Globus pallidus (tissue), 1 donor: Measurements from ENCODE around the gene TMPRSS4.
A peak's percentile ranks its signal among the peaks of the same experiment; 100 is the strongest.

Experiments
- DNase-seq: peaks from one replicate; pipeline ENCODE4 v3.0.0-alpha.2; 2015; ENCODE audit warnings: low spot score

The TMPRSS4 gene

GRCh38 chr11:118079491-118079890, 2.6 kb downstream of the TMPRSS4 start:
- no peak for DNase-seq

- no peak for DNase-seq
Measured at GRCh38 chr11:118080296-118080695, 3.4 kb downstream of the TMPRSS4 start.

- DNase-seq = no peak
Measured at GRCh38 chr11:118081241-118081958, 4.5 kb downstream of the TMPRSS4 start.

GRCh38 chr11:118082880-118083552, 6.1 kb downstream of the TMPRSS4 start:
- no peak for DNase-seq

- peak; percentile 31 for DNase-seq
Measured at GRCh38 chr11:118084247-118084646, 7.4 kb downstream of the TMPRSS4 start.

GRCh38 chr11:118084656-118085055, 7.8 kb downstream of the TMPRSS4 start:
- DNase-seq = no peak

- peak; percentile 33 for DNase-seq
Measured at GRCh38 chr11:118086913-118087768, 10.3 kb downstream of the TMPRSS4 start, which contains the start of gene SMIM35. Gene SMIM35, minus strand, starts transcription at chr11:118086963. Its CDS starts 206 bp downstream, at chr11:118086757.

- DNase-seq = peak; percentile 15
Measured at GRCh38 chr11:118087931-118088330, 11.1 kb downstream of the TMPRSS4 start.

GRCh38 chr11:118088531-118088930, 11.7 kb downstream of the TMPRSS4 start:
- peak; percentile 43 for DNase-seq

- no peak for DNase-seq
Measured at GRCh38 chr11:118090545-118091162, 13.8 kb downstream of the TMPRSS4 start.

- DNase-seq = no peak
Measured at GRCh38 chr11:118091690-118092089, 14.8 kb downstream of the TMPRSS4 start.

- no peak for DNase-seq
Measured at GRCh38 chr11:118092907-118093571, 16.2 kb downstream of the TMPRSS4 start.

- DNase-seq = no peak
Measured at GRCh38 chr11:118095493-118095892, 18.6 kb downstream of the TMPRSS4 start.

GRCh38 chr11:118095967-118096367, 19.1 kb downstream of the TMPRSS4 start:
- no peak for DNase-seq

- DNase-seq = no peak
Measured at GRCh38 chr11:118098996-118099837, 22.3 kb downstream of the TMPRSS4 start.

- DNase-seq = no peak
Measured at GRCh38 chr11:118099838-118100556, 23.1 kb downstream of the TMPRSS4 start.

- DNase-seq = no peak
Measured at GRCh38 chr11:118100691-118101232, 23.9 kb downstream of the TMPRSS4 start.

- DNase-seq = no peak
Measured at GRCh38 chr11:118102721-118103261, 25.9 kb downstream of the TMPRSS4 start.

GRCh38 chr11:118104491-118104890, 27.6 kb downstream of the TMPRSS4 start:
- no peak for DNase-seq
